IMR-90 (cell line): ENCODE data around the gene C10orf95. TPM values are rescaled to one million over a fixed set of nuclear protein-coding genes. Genes with fewer than 3 reads are reported as not detected.

ENCODE experiments used
- ATAC-seq: fragments of 200-7000 bp; cut with Tn5 transposase; 2 replicates; pipeline ENCODE4 v1.9.1; 2020; ENCODE audit warnings: low read depth, mild to moderate bottlenecking, moderate library complexity
- BruUV-seq: library from RNA; stranded (reverse); fragments of 400-500 nt; replicated peaks from 2 replicates; lab custom pipeline; 2021; lab: Mats Ljungman, UMichigan
- CTCF ChIA-PET: fragments of 300-600 bp; formaldehyde crosslinking; extraction: SDS; loops from one replicate; lab custom pipeline; 2021; ENCODE audit warnings: antibody characterized with exemption; lab: Yijun Ruan, JAX
- POLR2A ChIA-PET: fragments of 300-600 bp; sonication (Branson Sonifier 250); formaldehyde crosslinking; loops from one replicate; lab custom pipeline; 2022; ENCODE audit warnings: antibody characterized with exemption; ENCODE audit not compliant: unreplicated experiment; lab: Charles Lee
- DNase-seq: peaks from one replicate; pipeline ENCODE4 v3.0.0; 2013
- H2AFZ ChIP-seq: replicated peaks from 2 replicates; pipeline ENCODE3; 2013; ENCODE audit warnings: low read length, mild to moderate bottlenecking; ENCODE audit not compliant: poor library complexity
- H2AK5ac ChIP-seq: 2 replicates; pipeline ENCODE4 v1.6.1; 2013; ENCODE audit warnings: low read depth, low read length, inconsistent platforms
- H2AK9ac ChIP-seq: replicated peaks from 2 replicates; pipeline ENCODE3; 2013; ENCODE audit warnings: mild to moderate bottlenecking, low read depth, low read length, moderate library complexity; ENCODE audit not compliant: poor library complexity
- H2BK120ac ChIP-seq: 2 replicates; pipeline ENCODE4 v1.6.1; 2013; ENCODE audit warnings: low read depth, low read length, inconsistent platforms
- H2BK15ac ChIP-seq: 3 replicates; pipeline ENCODE4 v1.6.1; 2013; ENCODE audit warnings: low read depth, low read length, inconsistent platforms
- H2BK20ac ChIP-seq: 2 replicates; pipeline ENCODE4 v1.6.1; 2013; ENCODE audit warnings: low read depth, mild to moderate bottlenecking, inconsistent platforms, low read length, moderate library complexity
- H2BK5ac ChIP-seq: 2 replicates; pipeline ENCODE4 v1.6.1; 2013; ENCODE audit warnings: mild to moderate bottlenecking, low read depth, low read length, inconsistent platforms; ENCODE audit not compliant: poor library complexity, severe bottlenecking
- H3K14ac ChIP-seq: replicated peaks from 2 replicates; pipeline ENCODE4 v1.6.1; 2013; ENCODE audit warnings: low read depth, low read length, inconsistent platforms
- H3K18ac ChIP-seq: 2 replicates; pipeline ENCODE4 v1.6.1; 2013; ENCODE audit warnings: low read depth, low read length, control low read depth
- H3K23ac ChIP-seq: 2 replicates; pipeline ENCODE4 v1.6.1; 2013; ENCODE audit warnings: low read depth, low read length, inconsistent platforms
- H3K27ac ChIP-seq: 2 replicates; pipeline ENCODE4 v1.5.1; 2013; ENCODE audit warnings: mild to moderate bottlenecking, control low read depth, low read length; ENCODE audit not compliant: insufficient read depth
- H3K27me3 ChIP-seq: 2 replicates; pipeline ENCODE4 v1.6.1; 2013; ENCODE audit warnings: low read length; ENCODE audit not compliant: control insufficient read depth, insufficient read depth
- H3K36me3 ChIP-seq: 2 replicates; pipeline ENCODE4 v1.6.1; 2013; ENCODE audit warnings: low read length, mixed read lengths; ENCODE audit not compliant: control insufficient read depth, insufficient read depth
- H3K4ac ChIP-seq: 2 replicates; pipeline ENCODE4 v1.6.1; 2013; ENCODE audit warnings: low read depth, low read length, inconsistent platforms
- H3K4me1 ChIP-seq: 2 replicates; pipeline ENCODE4 v1.6.1; 2013; ENCODE audit warnings: low read length, mixed read lengths; ENCODE audit not compliant: control insufficient read depth, insufficient read depth
- H3K4me2 ChIP-seq: 2 replicates; pipeline ENCODE4 v1.6.1; 2013; ENCODE audit warnings: low read depth, mild to moderate bottlenecking, control low read depth, low read length, moderate library complexity
- H3K4me3 ChIP-seq: 2 replicates; pipeline ENCODE4 v1.5.1; 2013; ENCODE audit warnings: low read depth, mild to moderate bottlenecking, control low read depth, low read length, moderate library complexity; ENCODE audit not compliant: insufficient read depth
- H3K56ac ChIP-seq: 2 replicates; pipeline ENCODE4 v1.6.1; 2013; ENCODE audit warnings: low read length, inconsistent platforms; ENCODE audit not compliant: insufficient read depth; ENCODE audit errors: extremely low read depth
- H3K79me1 ChIP-seq, 2 experiments: 2 replicates each; pipeline ENCODE4 v1.6.1; 2013; ENCODE audit warnings: low read length in 2 of 2, inconsistent platforms in 1 of 2, low read depth in 1 of 2
- H3K9ac ChIP-seq: 2 replicates; pipeline ENCODE4 v1.6.1; 2013; ENCODE audit warnings: low read depth, low read length, control low read depth
- H3K9me1 ChIP-seq: 2 replicates; pipeline ENCODE4 v1.6.1; 2013; ENCODE audit warnings: low read length, inconsistent platforms; ENCODE audit not compliant: insufficient read depth
- H3K9me3 ChIP-seq: 2 replicates; pipeline ENCODE4 v1.6.1; 2013; ENCODE audit warnings: low read length; ENCODE audit not compliant: control insufficient read depth, insufficient read depth
- H4K20me1 ChIP-seq: 2 replicates; pipeline ENCODE4 v1.6.1; 2013; ENCODE audit warnings: low read length, inconsistent platforms; ENCODE audit not compliant: insufficient read depth
- H4K5ac ChIP-seq: 2 replicates; pipeline ENCODE4 v1.6.1; 2013; ENCODE audit warnings: mild to moderate bottlenecking, low read depth, low read length, control low read depth
- H4K8ac ChIP-seq, 2 experiments: 2 replicates each; pipeline ENCODE4 v1.6.1; 2013; ENCODE audit warnings: low read depth in 2 of 2, low read length in 2 of 2, control low read depth in 1 of 2, inconsistent platforms in 1 of 2
- H4K91ac ChIP-seq: 2 replicates; pipeline ENCODE4 v1.6.1; 2013; ENCODE audit warnings: low read depth, low read length, inconsistent platforms; ENCODE audit not compliant: insufficient read depth
- CHD1 ChIP-seq: IDR thresholded peaks from 2 replicates; pipeline ENCODE4 v1.6.1; 2012; ENCODE audit warnings: low read depth, low read length, improper control_type of control experiment
- FOS ChIP-seq: fragments of 150-350 bp; IDR thresholded peaks from 2 replicates; pipeline ENCODE4 v1.6.1; 2016; ENCODE audit warnings: low read depth, low read length
- MAFK ChIP-seq: IDR thresholded peaks from 2 replicates; pipeline ENCODE4 v1.6.1; 2012; ENCODE audit warnings: low read depth, low read length, improper control_type of control experiment
- NFE2L2 ChIP-seq: fragments of 150-350 bp; IDR thresholded peaks from 2 replicates; pipeline ENCODE4 v1.6.1; 2016; ENCODE audit warnings: low read depth, mild to moderate bottlenecking, low read length
- RCOR1 ChIP-seq: IDR thresholded peaks from 2 replicates; pipeline ENCODE4 v1.6.1; 2012; ENCODE audit warnings: mild to moderate bottlenecking, low read length, improper control_type of control experiment; ENCODE audit not compliant: insufficient replicate concordance
- RFX5 ChIP-seq: IDR thresholded peaks from 2 replicates; pipeline ENCODE4 v1.8.0; 2012; ENCODE audit warnings: low read depth, mild to moderate bottlenecking, low read length, moderate library complexity
- WGBS, 2 experiments: methylation state at CpG; one replicate each; pipeline versions ENCODE4 v1.1.5 to v1.1.7; 2013; ENCODE audit warnings: missing lambda C conversion rate in 2 of 2; ENCODE audit not compliant: insufficient read length in 1 of 2; ENCODE audit errors: extremely low coverage in 2 of 2; 5-methylcytosine and 5-hydroxymethylcytosine counted together
- dilution Hi-C: fragments of 300-500 bp; cut with HindIII; formaldehyde crosslinking; loops from one replicate; pipeline ENCODE4 v1.14.3; 2018; ENCODE audit warnings: low sequenced_read_pairs; ENCODE audit not compliant: unreplicated experiment
- in situ Hi-C: fragments of 300-500 bp; cut with MboI; formaldehyde crosslinking; loops from 3 replicates; pipeline ENCODE4 v1.14.3; 2019; ENCODE audit warnings: low sequenced_read_pairs, inconsistent platforms, mixed read lengths
- intact Hi-C: fragments of 100-400 bp; cut with micrococcal nuclease; formaldehyde crosslinking; loops from 2 replicates; pipeline ENCODE4 v1.10.0; 2022
- polyA plus RNA-seq, 3 experiments: library from polyadenylated mRNA; depleted of rRNA; stranded (reverse); fragments of >200 nt; gene quantifications; 2 replicates each; pipeline ENCODE4 v1.2.3, GENCODE V29; 2012; ENCODE audit warnings: low replicate concordance in 1 of 3
- total RNA-seq: library from RNA; depleted of rRNA; stranded (reverse); fragments of >200 nt; gene quantifications from 2 replicates; pipeline ENCODE4 v1.2.3, GENCODE V29; 2012

C10orf95 gene
- total and polyA plus RNA-seq, 2 of the 4 experiments (the other 2 are of a cell fraction) = not detected

- Histone ChIP-seq H3K4me2 (peak overlapping the region; percentile 97), H3K9me1 (peaks cover 10% of the 10 kb centered on the region; the same call in 1 of the 2 replicates), H4K8ac (peak overlapping the region; percentile 70 to 98), H3K18ac (0 out of 2 replicates have a peak overlapping the region, but pooled peaks have one; percentile 13), H2AFZ (peak overlapping the region; percentile 99), H3K4ac (peak overlapping the region; percentile 47), H2BK20ac (no peak overlapping the region), H4K91ac (no peak overlapping the region; the same call in 1 of the 2 replicates), H3K14ac (peak overlapping the region; percentile 34), H3K23ac (peak overlapping the region; percentile 11; the same call in 1 of the 2 replicates), H2AK5ac (peak overlapping the region; percentile 61), H3K4me3 (peak overlapping the region; percentile 66), H3K9ac (peak overlapping the region; percentile 70), H2BK5ac (no peak overlapping the region), H2AK9ac (peak overlapping the region; percentile 70), H3K9me3 (no peaks in the 10 kb centered on the region), H4K5ac (peak overlapping the region; percentile 77), H3K36me3 (no peaks in the 10 kb centered on the region), H3K79me1 (peaks cover 4% of the 10 kb centered on the region in 2 experiments; a peak in 2 of 4 replicates), H2BK15ac (0 out of 3 replicates have a peak overlapping the region, but pooled peaks have one; percentile 11), H4K20me1 (no peaks in the 10 kb centered on the region; the same call in 1 of the 2 replicates), H3K4me1 (peaks cover 9% of the 10 kb centered on the region), H3K27ac (no peak overlapping the region; the same call in 1 of the 2 replicates), H3K56ac (no peak overlapping the region), H2BK120ac (no peak overlapping the region; the same call in 1 of the 2 replicates), H3K27me3 (no peaks in the 10 kb centered on the region; the same call in 1 of the 2 replicates)
- POLR2A ChIA-PET = no interaction called here
- dilution Hi-C loops (no loop called here), in situ Hi-C loops (no loop called here), intact Hi-C loops (no loop called here)
- peak; percentile 1; the same call in 1 of the 2 replicates for ATAC-seq
- WGBS, 2 experiments = 0% methylated on average over 6 of the region's 11 CpGs; no CpG with 5 or more reads in 1 of the 2 experiments
- CTCF ChIA-PET = no interaction called here
- BruUV-seq = no TSS peak
- TF ChIP-seq NFE2L2 (no peak), RFX5 (no peak), CHD1 (no peak), MAFK (no peak), RCOR1 (no peak), FOS (no peak)
- no peak for DNase-seq
Measured at GRCh38 chr10:102450124-102450373, 1.3 kb downstream of the C10orf95 start.
